ENCODE data around the gene ABCC1. TPM values are rescaled to one million over a fixed set of nuclear protein-coding genes. Genes with fewer than 3 reads are reported as not detected.

ABCC1 gene
- 9.9 TPM for total RNA-seq

GRCh38 chr16:15949210-15950160, at the start of gene ABCC1:
Gene ABCC1, plus strand, starts transcription at chr16:15949616. Its CDS starts 136 bp downstream, at chr16:15949752.
- H3K36me3 ChIP-seq (ENCODE audit: control insufficient read depth in 3 of 3, insufficient read depth in 3 of 3, low read length in 3 of 3) = no peaks in the 10 kb centered on the region
- peak within 1 kb of the TSS; percentile 76 for H3K27ac ChIP-seq (ENCODE audit: low read depth, low read length)
- H3K9me3 ChIP-seq (ENCODE audit: control insufficient read depth in 3 of 3, low read length in 3 of 3) = no peaks in the 10 kb centered on the region
- H3K4me1 ChIP-seq (ENCODE audit: control insufficient read depth in 3 of 3, insufficient read depth in 3 of 3, low read length in 3 of 3) = peaks cover 29 to 39% (median 31%) of the 10 kb centered on the region in 3 donors
- H3K4me3 ChIP-seq (ENCODE audit: low read length in 3 of 3) = peak within 1 kb of the TSS; percentile 77 to 84 (median 81)
- H3K27me3 ChIP-seq (ENCODE audit: control insufficient read depth in 3 of 3, insufficient read depth in 3 of 3, low read length in 3 of 3) = no peaks in the 10 kb centered on the region
- peak within 1 kb of the TSS; percentile 69 to 94 (median 80) for H3K9ac ChIP-seq (ENCODE audit: low read depth in 1 of 3, low read length in 3 of 3)

GRCh38 chr16:15900357-15900756, 49.1 kb upstream of the ABCC1 start:
- H3K4me3 ChIP-seq (ENCODE audit: low read length in 3 of 3) = no peak overlapping the region
- H3K9me3 ChIP-seq (ENCODE audit: control insufficient read depth in 3 of 3, low read length in 3 of 3) = no peaks in the 10 kb centered on the region
- no peak overlapping the region for H3K9ac ChIP-seq (ENCODE audit: low read depth in 1 of 3, low read length in 3 of 3)
- no peaks in the 10 kb centered on the region for H3K36me3 ChIP-seq (ENCODE audit: control insufficient read depth in 3 of 3, insufficient read depth in 3 of 3, low read length in 3 of 3)
- no peaks in the 10 kb centered on the region for H3K27me3 ChIP-seq (ENCODE audit: control insufficient read depth in 3 of 3, insufficient read depth in 3 of 3, low read length in 3 of 3)
- H3K4me1 ChIP-seq (ENCODE audit: control insufficient read depth in 3 of 3, insufficient read depth in 3 of 3, low read length in 3 of 3) = no peaks in the 10 kb centered on the region
- H3K27ac ChIP-seq (ENCODE audit: low read depth, low read length) = no peak overlapping the region

GRCh38 chr16:15900901-15901500, 48.4 kb upstream of the ABCC1 start:
- H3K36me3 ChIP-seq (ENCODE audit: control insufficient read depth in 3 of 3, insufficient read depth in 3 of 3, low read length in 3 of 3) = no peaks in the 10 kb centered on the region
- H3K27ac ChIP-seq (ENCODE audit: low read depth, low read length) = no peak overlapping the region
- H3K4me1 ChIP-seq (ENCODE audit: control insufficient read depth in 3 of 3, insufficient read depth in 3 of 3, low read length in 3 of 3) = no peaks in the 10 kb centered on the region
- no peak overlapping the region for H3K4me3 ChIP-seq (ENCODE audit: low read length in 3 of 3)
- no peaks in the 10 kb centered on the region for H3K9me3 ChIP-seq (ENCODE audit: control insufficient read depth in 3 of 3, low read length in 3 of 3)
- H3K27me3 ChIP-seq (ENCODE audit: control insufficient read depth in 3 of 3, insufficient read depth in 3 of 3, low read length in 3 of 3) = no peaks in the 10 kb centered on the region
- no peak overlapping the region for H3K9ac ChIP-seq (ENCODE audit: low read depth in 1 of 3, low read length in 3 of 3)

GRCh38 chr16:15903960-15904359, 45.5 kb upstream of the ABCC1 start:
- Histone ChIP-seq H3K36me3 (ENCODE audit: control insufficient read depth in 3 of 3, insufficient read depth in 3 of 3, low read length in 3 of 3) (no peaks in the 10 kb centered on the region), H3K4me1 (ENCODE audit: control insufficient read depth in 3 of 3, insufficient read depth in 3 of 3, low read length in 3 of 3) (no peaks in the 10 kb centered on the region), H3K9ac (ENCODE audit: low read depth in 1 of 3, low read length in 3 of 3) (no peak overlapping the region), H3K27me3 (ENCODE audit: control insufficient read depth in 3 of 3, insufficient read depth in 3 of 3, low read length in 3 of 3) (no peaks in the 10 kb centered on the region), H3K9me3 (ENCODE audit: control insufficient read depth in 3 of 3, low read length in 3 of 3) (no peaks in the 10 kb centered on the region), H3K4me3 (ENCODE audit: low read length in 3 of 3) (no peak overlapping the region), H3K27ac (ENCODE audit: low read depth, low read length) (no peak overlapping the region)

GRCh38 chr16:15906439-15906838, 43.0 kb upstream of the ABCC1 start:
- Histone ChIP-seq H3K36me3 (ENCODE audit: control insufficient read depth in 3 of 3, insufficient read depth in 3 of 3, low read length in 3 of 3) (no peaks in the 10 kb centered on the region), H3K27me3 (ENCODE audit: control insufficient read depth in 3 of 3, insufficient read depth in 3 of 3, low read length in 3 of 3) (no peaks in the 10 kb centered on the region), H3K9ac (ENCODE audit: low read depth in 1 of 3, low read length in 3 of 3) (no peak overlapping the region), H3K27ac (ENCODE audit: low read depth, low read length) (no peak overlapping the region), H3K4me1 (ENCODE audit: control insufficient read depth in 3 of 3, insufficient read depth in 3 of 3, low read length in 3 of 3) (no peaks in the 10 kb centered on the region), H3K4me3 (ENCODE audit: low read length in 3 of 3) (no peak overlapping the region), H3K9me3 (ENCODE audit: control insufficient read depth in 3 of 3, low read length in 3 of 3) (no peaks in the 10 kb centered on the region)

GRCh38 chr16:15907863-15908478, 41.4 kb upstream of the ABCC1 start:
- Histone ChIP-seq H3K9me3 (ENCODE audit: control insufficient read depth in 3 of 3, low read length in 3 of 3) (no peaks in the 10 kb centered on the region), H3K4me3 (ENCODE audit: low read length in 3 of 3) (no peak overlapping the region), H3K27ac (ENCODE audit: low read depth, low read length) (no peak overlapping the region), H3K4me1 (ENCODE audit: control insufficient read depth in 3 of 3, insufficient read depth in 3 of 3, low read length in 3 of 3) (no peaks in the 10 kb centered on the region), H3K36me3 (ENCODE audit: control insufficient read depth in 3 of 3, insufficient read depth in 3 of 3, low read length in 3 of 3) (no peaks in the 10 kb centered on the region), H3K27me3 (ENCODE audit: control insufficient read depth in 3 of 3, insufficient read depth in 3 of 3, low read length in 3 of 3) (no peaks in the 10 kb centered on the region), H3K9ac (ENCODE audit: low read depth in 1 of 3, low read length in 3 of 3) (no peak overlapping the region)

- no peaks in the 10 kb centered on the region for H3K4me1 ChIP-seq (ENCODE audit: control insufficient read depth in 3 of 3, insufficient read depth in 3 of 3, low read length in 3 of 3)
- H3K27me3 ChIP-seq (ENCODE audit: control insufficient read depth in 3 of 3, insufficient read depth in 3 of 3, low read length in 3 of 3) = no peaks in the 10 kb centered on the region
- H3K4me3 ChIP-seq (ENCODE audit: low read length in 3 of 3) = no peak overlapping the region
- no peak overlapping the region for H3K27ac ChIP-seq (ENCODE audit: low read depth, low read length)
- no peak overlapping the region for H3K9ac ChIP-seq (ENCODE audit: low read depth in 1 of 3, low read length in 3 of 3)
- no peaks in the 10 kb centered on the region for H3K9me3 ChIP-seq (ENCODE audit: control insufficient read depth in 3 of 3, low read length in 3 of 3)
- H3K36me3 ChIP-seq (ENCODE audit: control insufficient read depth in 3 of 3, insufficient read depth in 3 of 3, low read length in 3 of 3) = no peaks in the 10 kb centered on the region
These were observed 38.2 kb upstream of the ABCC1 start for GRCh38 chr16:15911198-15911597.

- H3K9ac ChIP-seq (ENCODE audit: low read depth in 1 of 3, low read length in 3 of 3) = no peak overlapping the region
- no peak overlapping the region for H3K4me3 ChIP-seq (ENCODE audit: low read length in 3 of 3)
- H3K36me3 ChIP-seq (ENCODE audit: control insufficient read depth in 3 of 3, insufficient read depth in 3 of 3, low read length in 3 of 3) = no peaks in the 10 kb centered on the region
- H3K27ac ChIP-seq (ENCODE audit: low read depth, low read length) = no peak overlapping the region
- H3K27me3 ChIP-seq (ENCODE audit: control insufficient read depth in 3 of 3, insufficient read depth in 3 of 3, low read length in 3 of 3) = no peaks in the 10 kb centered on the region
- H3K9me3 ChIP-seq (ENCODE audit: control insufficient read depth in 3 of 3, low read length in 3 of 3) = no peaks in the 10 kb centered on the region
- no peaks in the 10 kb centered on the region for H3K4me1 ChIP-seq (ENCODE audit: control insufficient read depth in 3 of 3, insufficient read depth in 3 of 3, low read length in 3 of 3)
These were observed 36.2 kb upstream of the ABCC1 start for GRCh38 chr16:15913046-15913698.

GRCh38 chr16:15915555-15916081, 33.8 kb upstream of the ABCC1 start:
- Histone ChIP-seq H3K27ac (ENCODE audit: low read depth, low read length) (no peak overlapping the region), H3K9ac (ENCODE audit: low read depth in 1 of 3, low read length in 3 of 3) (no peak overlapping the region), H3K9me3 (ENCODE audit: control insufficient read depth in 3 of 3, low read length in 3 of 3) (no peaks in the 10 kb centered on the region), H3K4me3 (ENCODE audit: low read length in 3 of 3) (no peak overlapping the region), H3K27me3 (ENCODE audit: control insufficient read depth in 3 of 3, insufficient read depth in 3 of 3, low read length in 3 of 3) (no peaks in the 10 kb centered on the region), H3K4me1 (ENCODE audit: control insufficient read depth in 3 of 3, insufficient read depth in 3 of 3, low read length in 3 of 3) (no peaks in the 10 kb centered on the region), H3K36me3 (ENCODE audit: control insufficient read depth in 3 of 3, insufficient read depth in 3 of 3, low read length in 3 of 3) (no peaks in the 10 kb centered on the region)

All from skeletal muscle tissue (tissue), 4 donors.